SK-N-SH (cell line): ENCODE data around the gene CFAP92. TPM values are rescaled to one million over a fixed set of nuclear protein-coding genes. Genes with fewer than 3 reads are reported as not detected.

Source experiments
- CTCF ChIA-PET: fragments of 300-600, 350-600 bp; formaldehyde crosslinking; extraction: SDS; loops from one replicate; lab custom pipeline; 2021; lab: Yijun Ruan, JAX
- POLR2A ChIA-PET: fragments of 350-600 bp; sonication (Branson Sonifier 250); formaldehyde crosslinking; extraction: SDS; loops from one replicate; lab custom pipeline; 2020; ENCODE audit warnings: antibody characterized with exemption, inconsistent platforms; lab: Yijun Ruan, JAX
- DNase-seq: peaks from one replicate; pipeline ENCODE4 v3.0.0; 2012
- H2AFZ ChIP-seq: fragments of 200-600 bp; sonication (generic); 2 replicates; pipeline ENCODE4 v1.8.1; 2016; ENCODE audit warnings: antibody characterized with exemption, mild to moderate bottlenecking, low read depth
- H3F3A ChIP-seq: fragments of 200-600 bp; sonication (generic); replicated peaks from 2 replicates; pipeline ENCODE3; 2016; ENCODE audit warnings: antibody characterized with exemption, mild to moderate bottlenecking; ENCODE audit not compliant: insufficient read depth
- H3K27ac ChIP-seq, 2 experiments: fragments of 200-500 bp in 1 of 2; fragments of 200-600 bp in 1 of 2; sonication (Bioruptor generic) in 1 of 2; sonication (generic), shearing (Covaris generic) in 1 of 2; 2 replicates each; pipeline versions ENCODE4 v1.5.1 to v1.6.1; 2014 to 2016; ENCODE audit warnings: low read depth in 2 of 2, inconsistent platforms in 1 of 2, low read length in 1 of 2, mild to moderate bottlenecking in 1 of 2, mixed read lengths in 1 of 2
- H3K27me3 ChIP-seq: fragments of 200-600 bp; sonication (generic), shearing (Covaris generic); 2 replicates; pipeline ENCODE4 v1.6.1; 2016; ENCODE audit warnings: mixed run types; ENCODE audit not compliant: insufficient read depth
- H3K36me3 ChIP-seq, 2 experiments: fragments of 200-500 bp in 1 of 2; fragments of 200-600 bp in 1 of 2; sonication (Bioruptor generic) in 1 of 2; sonication (generic) in 1 of 2; replicated peaks in 1 of 2; 2 replicates each; pipeline versions ENCODE3 to v1.5.1; 2014 to 2016; ENCODE audit warnings: low read length in 1 of 2, mild to moderate bottlenecking in 1 of 2; ENCODE audit not compliant: insufficient read depth in 2 of 2, control insufficient read depth in 1 of 2
- H3K4me1 ChIP-seq, 2 experiments: fragments of 200-500 bp in 1 of 2; fragments of 200-600 bp in 1 of 2; sonication (Bioruptor generic) in 1 of 2; sonication (generic), shearing (Covaris generic) in 1 of 2; 2 replicates each; pipeline versions ENCODE4 v1.5.1 to v1.6.1; 2014 to 2016; ENCODE audit warnings: low read depth in 1 of 2, low read length in 1 of 2, mixed run types in 1 of 2; ENCODE audit not compliant: insufficient read depth in 2 of 2, control insufficient read depth in 1 of 2
- H3K4me2 ChIP-seq: fragments of 200-600 bp; sonication (generic), shearing (Covaris generic); 2 replicates; pipeline ENCODE4 v1.6.1; 2017; ENCODE audit warnings: mixed run types
- H3K4me3 ChIP-seq, 2 experiments: fragments of 200-500 bp in 1 of 2; fragments of 200-600 bp in 1 of 2; sonication (Bioruptor generic) in 1 of 2; sonication (generic), shearing (Covaris generic) in 1 of 2; 2 replicates each; pipeline versions ENCODE4 v1.5.1 to v1.8.1; 2014 to 2016; ENCODE audit warnings: low read depth in 2 of 2, inconsistent platforms in 1 of 2, low read length in 1 of 2, mild to moderate bottlenecking in 1 of 2, mixed read lengths in 1 of 2, moderate library complexity in 1 of 2
- H3K79me2 ChIP-seq: fragments of 200-600 bp; sonication (generic); 2 replicates; pipeline ENCODE4 v1.8.1; 2017; ENCODE audit warnings: mild to moderate bottlenecking; ENCODE audit not compliant: insufficient read depth
- H3K9ac ChIP-seq: fragments of 200-600 bp; sonication (generic); 2 replicates; pipeline ENCODE4 v1.6.1; 2017; ENCODE audit warnings: mixed run types
- H3K9me2 ChIP-seq: fragments of 200-600 bp; sonication (generic); 2 replicates; pipeline ENCODE4 v1.6.1; 2017; ENCODE audit warnings: mixed run types
- H3K9me3 ChIP-seq: fragments of 200-600 bp; sonication (generic); 2 replicates; pipeline ENCODE4 v1.6.1; 2017; ENCODE audit warnings: mixed run types, mild to moderate bottlenecking, moderate library complexity
- H4K20me1 ChIP-seq: fragments of 200-600 bp; sonication (generic); 2 replicates; pipeline ENCODE4 v1.6.1; 2017; ENCODE audit warnings: mild to moderate bottlenecking, mixed run types; ENCODE audit not compliant: insufficient read depth
- CHD2 ChIP-seq: fragments of 150-350 bp; IDR thresholded peaks from 2 replicates; pipeline ENCODE4 v1.6.1; 2018; ENCODE audit warnings: low read length; ENCODE audit not compliant: partially characterized antibody
- CTCF ChIP-seq: fragments of 200-600 bp; sonication (generic); IDR thresholded peaks from 2 replicates; pipeline ENCODE4 v1.6.1; 2017; ENCODE audit warnings: antibody characterized with exemption, mild to moderate bottlenecking, moderate library complexity
- FOXM1 ChIP-seq: IDR thresholded peaks from 2 replicates; pipeline ENCODE4 v1.4.0; 2012; ENCODE audit warnings: low read depth, mild to moderate bottlenecking
- GABPA ChIP-seq: IDR thresholded peaks from 2 replicates; pipeline ENCODE4 v1.4.0; 2012; ENCODE audit warnings: low read depth, mild to moderate bottlenecking
- GATA2 ChIP-seq: sonication (generic); formaldehyde crosslinking; IDR thresholded peaks from 2 replicates; pipeline ENCODE4 v1.5.0; 2020; ENCODE audit warnings: mild to moderate bottlenecking, missing genetic modification reagents
- NFIC ChIP-seq: IDR thresholded peaks from 2 replicates; pipeline ENCODE4 v1.4.0; 2012; ENCODE audit warnings: borderline replicate concordance
- RAD21 ChIP-seq: IDR thresholded peaks from 2 replicates; pipeline ENCODE4 v1.6.1; 2012; ENCODE audit warnings: mild to moderate bottlenecking, low read length
- RFX5 ChIP-seq: IDR thresholded peaks from 2 replicates; pipeline ENCODE4 v1.6.1; 2012; ENCODE audit warnings: mild to moderate bottlenecking, improper control_type of control experiment, low read length
- RXRA ChIP-seq: IDR thresholded peaks from 2 replicates; pipeline ENCODE4 v1.4.0; 2012; ENCODE audit warnings: low read depth, mild to moderate bottlenecking, borderline replicate concordance
- TCF12 ChIP-seq: IDR thresholded peaks from 2 replicates; pipeline ENCODE4 v1.4.0; 2012
- TEAD4 ChIP-seq: IDR thresholded peaks from 2 replicates; pipeline ENCODE4 v1.4.0; 2012; ENCODE audit warnings: mild to moderate bottlenecking, borderline replicate concordance; ENCODE audit not compliant: insufficient read depth
- YY1 ChIP-seq: IDR thresholded peaks from 2 replicates; pipeline ENCODE4 v1.4.0; 2012; ENCODE audit warnings: low read depth, mild to moderate bottlenecking
- WGBS: methylation state at CpG from one replicate; pipeline ENCODE4 v1.1.6; 2017; ENCODE audit warnings: low lambda C conversion rate; 5-methylcytosine and 5-hydroxymethylcytosine counted together
- polyA plus RNA-seq, 3 experiments: library from polyadenylated mRNA; depleted of rRNA; stranded (reverse); fragments of >200 nt; gene quantifications; 2 replicates each; pipeline ENCODE4 v1.2.3, GENCODE V29; 2012
- TF ChIP-seq, protein P1 (sequence below): IDR thresholded peaks from 2 replicates; pipeline ENCODE4; 2012

The CFAP92 gene
- polyA plus RNA-seq, 1 of the 3 experiments (the other 2 are of a cell fraction), result not detected

DNA sequence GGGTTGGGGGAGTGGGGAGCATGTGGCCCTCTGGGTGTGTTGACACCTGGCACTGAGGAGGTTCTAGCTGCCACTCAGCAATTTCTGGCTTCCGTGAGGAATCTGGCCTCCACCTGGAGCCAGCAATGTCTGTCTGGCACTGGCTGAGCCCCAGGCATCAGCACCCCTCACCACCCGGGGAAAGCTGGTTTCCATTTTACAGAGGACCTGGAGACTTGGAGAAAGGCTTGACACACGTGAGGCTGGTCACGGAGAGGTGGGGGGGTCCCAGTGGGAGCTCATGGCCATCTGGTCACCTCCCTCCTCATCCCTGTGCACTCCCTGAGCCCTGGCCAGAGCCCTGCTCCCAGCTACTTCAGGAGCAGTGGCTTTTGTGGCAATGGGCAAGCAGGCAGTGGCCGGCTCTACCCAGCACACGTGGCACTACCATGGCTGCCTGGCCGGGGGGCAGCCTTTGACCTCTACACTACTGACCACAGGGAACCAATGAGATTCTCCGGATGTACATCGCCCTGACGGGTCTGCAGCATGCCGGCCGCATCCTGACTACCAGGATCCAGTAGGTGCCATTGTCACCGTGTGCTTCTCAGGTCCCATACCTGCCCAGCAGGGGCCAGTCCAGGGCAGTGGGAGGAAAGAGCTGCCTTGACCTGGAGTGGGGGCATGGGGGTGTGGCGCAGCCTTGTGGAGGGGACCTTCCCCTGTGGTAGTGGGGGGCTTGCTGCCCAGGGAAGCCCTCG is 86.0 kb downstream of the CFAP92 start:
- Histone ChIP-seq H4K20me1 (no peaks in the 10 kb centered on the region), H2AFZ (no peak overlapping the region), H3K4me1 (no peaks in the 10 kb centered on the region), H3K36me3 (peaks cover 11 to 82% of the 10 kb centered on the region in 2 experiments), H3K79me2 (no peaks in the 10 kb centered on the region), H3K9me2 (no peaks in the 10 kb centered on the region), H3K4me3 (no peak overlapping the region), H3K9me3 (no peaks in the 10 kb centered on the region), H3K4me2 (no peak overlapping the region), H3K27ac (no peak overlapping the region), H3K27me3 (no peaks in the 10 kb centered on the region), H3F3A (no peaks in the 10 kb centered on the region), H3K9ac (no peak overlapping the region)
- POLR2A ChIA-PET, result no interaction called here
- WGBS, result 96% methylated on average over 4 of the region's 15 CpGs
- CTCF ChIA-PET, result interaction anchor here (0.9 to 1.9 kb wide), 3 partner anchors 227 to 338 kb away, joined by 3 to 5 read pairs (median 4); no protein-coding TSS in a partner anchor
- TF ChIP-seq GATA2, result no peak
- TF ChIP-seq FOXM1, result no peak
- TF ChIP-seq, protein P1, sequence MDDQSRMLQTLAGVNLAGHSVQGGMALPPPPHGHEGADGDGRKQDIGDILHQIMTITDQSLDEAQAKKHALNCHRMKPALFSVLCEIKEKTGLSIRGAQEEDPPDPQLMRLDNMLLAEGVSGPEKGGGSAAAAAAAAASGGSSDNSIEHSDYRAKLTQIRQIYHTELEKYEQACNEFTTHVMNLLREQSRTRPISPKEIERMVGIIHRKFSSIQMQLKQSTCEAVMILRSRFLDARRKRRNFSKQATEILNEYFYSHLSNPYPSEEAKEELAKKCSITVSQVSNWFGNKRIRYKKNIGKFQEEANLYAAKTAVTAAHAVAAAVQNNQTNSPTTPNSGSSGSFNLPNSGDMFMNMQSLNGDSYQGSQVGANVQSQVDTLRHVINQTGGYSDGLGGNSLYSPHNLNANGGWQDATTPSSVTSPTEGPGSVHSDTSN, result no peak
- no peak for DNase-seq

GRCh38 chr3:128906804-128907525 is 86.9 kb downstream of the CFAP92 start:
- Histone ChIP-seq H3K9me2 (no peaks in the 10 kb centered on the region), H3K9ac (no peak overlapping the region), H4K20me1 (no peaks in the 10 kb centered on the region), H3K4me3 (no peak overlapping the region), H3K27ac (no peak overlapping the region), H3F3A (no peaks in the 10 kb centered on the region), H3K4me2 (no peak overlapping the region), H3K27me3 (no peaks in the 10 kb centered on the region), H2AFZ (no peak overlapping the region), H3K79me2 (no peaks in the 10 kb centered on the region), H3K9me3 (no peaks in the 10 kb centered on the region), H3K4me1 (no peaks in the 10 kb centered on the region), H3K36me3 (peaks cover 13 to 77% of the 10 kb centered on the region in 2 experiments)
- no peak for TF ChIP-seq TEAD4
- TF ChIP-seq RFX5, result no peak
- TF ChIP-seq GABPA, result no peak
- TF ChIP-seq CTCF, result no peak
- no peak for TF ChIP-seq YY1
- no peak for TF ChIP-seq CHD2
- no peak for TF ChIP-seq RAD21
- no peak for TF ChIP-seq TCF12
- TF ChIP-seq RXRA, result no peak
- no peak for TF ChIP-seq NFIC
- 75% methylated on average over 4 of the region's 7 CpGs for WGBS
- ChIA-PET CTCF (interaction anchor here (1.9 kb wide), 1 partner anchor 290 kb away, joined by 5 read pairs; no protein-coding TSS in a partner anchor), POLR2A (no interaction called here)
- no peak for DNase-seq
